OCI-M2 (cell line): Measurements from ENCODE around the gene IRF9.

Experiments
- DNase-seq: peaks from one replicate; lab custom pipeline; 2025; ENCODE audit not compliant: unreplicated experiment; lab: John Stamatoyannopoulos, UW

The IRF9 gene

GRCh38 chr14:24176599-24176998 is 15.5 kb downstream of the IRF9 start:
- no peak for DNase-seq

- DNase-seq, result no peak
Measured at GRCh38 chr14:24177041-24177825, 16.2 kb downstream of the IRF9 start.

GRCh38 chr14:24177891-24178290 is 16.8 kb downstream of the IRF9 start:
- no peak for DNase-seq

GRCh38 chr14:24178399-24179178 is 17.5 kb downstream of the IRF9 start:
- no peak for DNase-seq

GRCh38 chr14:24179294-24179960 is 18.4 kb downstream of the IRF9 start:
- no peak for DNase-seq

DNA sequence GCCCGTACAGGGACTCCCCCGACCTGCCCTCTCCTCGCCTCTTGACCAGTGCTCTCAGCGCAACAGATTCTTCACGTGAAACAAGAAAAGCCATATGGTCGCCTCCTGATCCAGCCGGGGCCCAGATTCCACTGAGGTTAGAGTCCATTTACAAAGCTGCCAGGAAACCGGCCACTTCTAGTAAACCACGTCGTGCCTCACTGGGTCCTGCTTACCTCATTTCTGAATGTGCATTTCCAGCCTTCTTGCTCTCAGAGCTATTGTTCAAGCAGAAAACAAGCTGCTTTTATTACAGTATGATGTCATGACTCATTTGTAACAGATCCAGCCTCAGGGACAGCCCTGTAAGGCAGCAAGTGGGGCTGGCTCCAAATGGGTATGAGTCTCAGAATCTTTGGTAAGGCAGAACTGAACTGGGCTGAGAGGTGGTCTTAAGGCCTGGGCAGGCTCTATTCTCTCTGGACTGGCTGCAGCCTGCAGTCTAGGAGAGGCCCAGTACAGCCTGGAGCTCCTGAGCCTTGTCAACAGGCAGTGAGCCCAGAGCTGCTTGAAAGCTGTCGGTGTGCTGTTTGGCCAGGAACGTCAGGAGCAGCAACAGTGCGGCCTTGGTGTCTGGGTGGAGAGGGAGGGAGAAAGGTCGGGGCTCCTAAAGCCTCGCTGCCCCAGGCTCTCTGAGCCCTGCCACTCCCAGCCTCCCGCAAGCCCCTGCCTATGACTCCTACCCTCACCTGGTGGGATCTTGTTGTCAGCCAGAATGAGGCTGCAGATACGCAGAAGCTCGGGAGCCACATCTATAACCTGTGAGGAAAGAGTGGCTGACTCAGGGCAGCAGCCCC is 19.1 kb downstream of the IRF9 start:
- no peak for DNase-seq

DNA sequence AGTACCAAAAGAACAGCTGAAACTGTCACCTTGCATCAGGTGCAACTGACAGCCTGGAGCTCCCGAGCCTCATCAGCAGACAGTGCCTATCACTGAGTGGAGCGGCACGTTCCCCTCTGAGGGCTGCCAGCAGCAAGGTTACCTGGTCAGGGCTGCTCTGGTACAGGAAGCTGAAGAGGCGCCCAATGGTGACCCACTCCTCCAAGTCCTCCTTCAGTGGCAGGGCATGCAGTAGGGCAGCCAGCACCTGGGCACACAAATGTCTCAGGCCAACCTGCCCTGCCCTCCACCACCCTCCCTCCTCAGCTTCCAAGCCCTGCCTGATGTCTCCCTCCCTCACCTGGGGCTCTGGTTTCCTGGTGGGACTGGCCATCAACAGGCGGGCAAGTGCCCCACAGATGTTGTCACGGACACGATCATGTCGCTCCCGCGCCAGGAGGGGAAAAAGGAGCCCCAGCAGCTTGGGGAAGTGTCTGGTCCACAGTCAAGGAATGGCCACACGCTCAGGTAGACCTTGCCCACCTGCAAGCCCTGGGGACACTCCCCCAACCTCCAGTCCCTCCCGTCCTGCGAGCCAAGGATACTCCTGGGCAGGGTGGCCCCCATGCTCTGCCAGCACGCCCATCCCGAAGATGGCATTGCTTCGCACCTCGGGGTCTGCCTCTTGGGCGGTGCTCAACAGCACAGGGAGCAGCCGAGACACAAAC is 20.5 kb downstream of the IRF9 start:
- no peak for DNase-seq

DNA sequence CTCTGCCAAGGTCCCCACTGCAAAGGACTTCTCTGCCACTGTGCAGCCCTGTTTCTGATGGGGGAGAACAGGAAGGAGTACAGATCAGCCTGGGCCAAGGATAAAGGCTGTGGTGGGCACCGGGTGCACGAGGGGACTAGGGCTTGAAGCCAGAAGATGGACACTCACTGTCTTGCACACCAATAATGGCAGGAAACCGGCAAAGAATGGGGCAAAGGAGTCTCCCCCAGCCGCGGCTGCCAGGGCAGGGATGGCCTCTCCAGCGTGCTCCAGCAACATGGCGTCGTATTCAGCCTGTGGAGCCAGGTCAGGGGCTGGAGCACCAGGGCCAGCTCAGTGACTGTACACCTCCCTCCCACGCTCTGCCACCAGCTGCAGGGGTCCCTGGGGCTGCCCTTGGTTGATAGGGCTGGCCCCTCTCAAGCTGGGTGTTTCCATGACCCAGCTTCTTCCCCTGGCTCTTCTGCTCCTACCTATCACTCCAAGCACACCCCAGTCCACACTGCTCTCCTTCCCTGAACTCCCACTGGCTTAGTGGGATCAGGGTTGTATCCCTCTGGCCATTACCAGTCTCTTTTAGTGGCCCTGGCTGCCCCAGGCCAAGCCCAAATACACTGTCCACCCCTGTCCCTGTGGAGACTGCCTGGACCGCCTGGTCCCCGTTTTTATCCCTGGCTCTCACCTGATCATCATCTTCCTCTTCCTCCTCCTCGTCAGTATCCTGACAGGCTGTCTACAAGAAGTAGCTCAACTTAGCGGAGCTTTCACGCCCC is 21.2 kb downstream of the IRF9 start:
- DNase-seq, result no peak

DNA sequence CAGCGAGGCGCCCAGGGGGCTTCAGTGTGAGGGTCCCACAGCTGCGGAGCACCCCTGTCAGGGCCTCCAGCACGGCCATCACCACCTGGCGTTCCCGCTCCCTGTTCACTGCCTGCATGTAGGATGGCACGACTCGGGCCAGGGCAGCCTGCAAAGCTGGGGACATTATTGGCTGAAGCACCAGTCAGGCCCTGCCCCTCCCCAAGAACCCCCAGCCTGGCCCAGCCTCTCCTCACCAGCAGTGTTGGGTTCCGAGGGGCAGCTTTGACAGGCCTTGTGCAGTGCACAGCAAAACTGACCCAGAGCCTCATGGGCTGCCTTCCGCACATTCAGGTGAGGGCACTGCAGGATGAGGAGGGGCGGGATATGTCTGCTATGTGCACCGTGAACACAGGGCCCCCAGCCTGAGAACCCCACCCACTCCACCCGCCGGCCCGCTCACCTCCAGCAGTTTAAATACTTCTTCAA is 22.0 kb downstream of the IRF9 start:
- no peak for DNase-seq

DNA sequence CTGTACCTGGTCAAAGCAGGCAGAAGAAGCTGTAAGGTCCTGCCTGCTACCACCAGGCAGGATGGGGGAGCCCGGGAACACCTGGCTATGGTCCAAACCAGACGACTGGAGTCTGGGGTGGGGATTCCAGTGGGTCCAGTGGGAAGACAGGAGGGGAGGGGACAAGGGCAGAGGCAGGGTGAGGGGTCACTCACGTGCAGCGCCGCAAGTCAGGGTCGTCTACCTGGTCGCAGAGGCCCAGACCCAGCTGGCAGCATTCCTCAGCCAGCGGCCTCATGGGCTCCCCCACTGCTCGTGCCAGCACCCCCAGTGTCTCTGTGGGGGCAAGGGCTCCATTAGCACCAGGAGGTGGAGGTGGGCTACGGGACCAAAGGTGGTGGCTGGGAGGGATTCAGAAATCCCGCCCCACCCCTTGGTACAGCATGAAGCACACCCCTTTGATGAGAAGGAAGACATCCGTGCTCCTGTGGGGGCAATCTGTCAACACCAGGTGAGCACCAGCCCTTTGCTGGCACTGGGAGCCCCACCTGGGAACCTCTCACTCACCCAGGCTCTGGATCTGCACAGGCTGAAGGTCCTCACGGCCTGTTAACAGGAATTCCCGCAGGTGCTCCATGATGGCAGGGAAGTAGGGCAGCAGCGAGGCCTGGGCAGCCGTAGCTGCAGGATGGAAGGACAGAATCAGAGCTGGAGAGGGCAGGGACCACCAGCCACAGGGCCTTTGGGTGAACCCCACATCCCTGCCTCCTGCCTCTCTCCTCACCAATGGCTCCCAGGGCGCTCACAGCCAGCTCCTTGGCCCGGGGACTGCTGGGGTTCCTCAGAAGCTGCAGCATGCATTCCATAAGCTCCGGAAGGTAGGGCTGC is 23.3 kb downstream of the IRF9 start:
- DNase-seq, result no peak

DNA sequence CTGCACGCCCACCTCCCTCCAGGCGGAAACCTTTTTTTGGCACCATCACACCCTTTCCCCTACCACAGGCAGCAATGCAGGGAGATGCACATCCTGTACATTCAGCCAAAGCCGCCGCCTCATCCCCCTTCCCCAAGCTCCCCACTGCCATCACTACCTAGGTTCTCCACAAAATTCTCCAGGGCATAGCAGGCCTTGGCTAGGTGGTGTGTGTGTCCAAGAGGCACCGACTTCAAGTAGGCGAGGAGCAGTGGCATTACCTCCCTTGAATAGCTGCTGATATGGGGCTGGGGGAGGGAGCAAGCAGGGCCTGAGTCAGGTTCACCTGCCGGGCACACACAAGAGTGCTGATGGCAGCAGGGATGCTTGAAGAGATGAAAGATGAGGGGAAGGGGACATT is 24.0 kb downstream of the IRF9 start:
- no peak for DNase-seq

DNA sequence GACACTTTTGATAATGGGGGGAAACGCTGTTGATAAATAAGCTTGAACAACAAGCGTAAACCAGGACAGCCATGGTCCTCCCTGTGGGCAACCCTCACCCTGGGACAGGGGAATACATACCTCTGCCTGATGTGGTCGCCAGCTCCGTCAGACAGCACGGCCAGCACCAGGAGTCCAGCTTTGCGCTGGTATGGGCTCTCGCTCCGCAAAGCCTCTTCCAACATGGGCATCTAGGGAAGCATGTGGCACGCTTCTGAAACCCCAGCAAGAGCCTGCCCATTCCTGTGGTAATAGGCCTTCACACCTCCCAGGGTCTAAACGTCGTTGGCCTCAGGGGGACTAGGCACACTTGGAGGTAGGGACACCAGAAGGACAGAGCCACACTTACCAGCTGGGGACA is 24.7 kb downstream of the IRF9 start:
- no peak for DNase-seq

- no peak for DNase-seq
Measured at GRCh38 chr14:24186831-24187538, 25.9 kb downstream of the IRF9 start.

- no peak for DNase-seq
Measured at GRCh38 chr14:24187539-24187915, 26.5 kb downstream of the IRF9 start.

DNA sequence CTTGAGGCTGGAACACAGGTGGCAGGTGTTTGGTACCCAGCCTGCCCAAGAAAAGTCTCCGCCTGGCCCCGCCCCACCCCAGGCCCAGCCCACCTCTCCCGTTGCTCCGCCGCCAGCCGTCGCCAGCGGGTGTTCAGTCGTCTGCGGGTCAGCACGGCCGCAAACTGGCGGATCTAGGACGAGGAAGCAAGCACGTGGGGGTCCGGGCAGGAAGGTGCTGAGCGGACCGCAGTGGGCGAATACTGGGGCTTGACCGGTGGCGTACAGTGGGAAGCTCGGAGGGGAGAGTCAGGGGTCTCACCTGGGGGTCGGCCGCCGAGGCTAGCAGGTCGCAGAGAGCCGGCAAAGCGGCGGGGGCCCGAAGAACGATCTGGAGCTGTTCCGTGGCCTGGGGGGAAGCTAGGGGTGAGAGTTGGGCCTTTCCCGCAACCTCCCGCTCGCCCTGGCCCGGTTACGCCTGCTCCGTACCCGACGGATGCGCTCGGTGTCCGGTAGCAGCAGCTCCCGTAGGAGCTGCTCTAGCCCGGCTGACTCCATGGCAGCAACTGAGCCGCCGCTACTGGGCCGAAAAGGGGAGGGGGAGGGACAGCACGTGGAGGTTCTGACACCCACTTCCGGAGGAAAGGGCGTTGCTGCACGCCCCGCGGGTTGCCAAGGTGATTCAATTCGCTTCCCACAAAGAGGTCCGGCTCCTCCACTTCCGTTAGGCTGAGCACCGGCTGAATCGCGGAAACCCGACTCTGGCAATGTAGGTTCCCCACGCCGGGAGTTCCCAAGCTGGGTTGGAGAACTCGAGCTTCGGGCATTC is 27.4 kb downstream of the IRF9 start, which contains the start of gene IPO4:
Gene IPO4 (minus strand): TSS at position 566 of the 808 bp plus-strand sequence. CDS start 29 bp downstream, at position 537.
- peak; percentile 75 for DNase-seq

- DNase-seq, result no peak
Measured at GRCh38 chr14:24189059-24189375, 28.0 kb downstream of the IRF9 start.

GRCh38 chr14:24189460-24189859 is 28.4 kb downstream of the IRF9 start:
- DNase-seq, result no peak
